T-helper 2 cell (primary cell): ENCODE data around the gene DPEP2.
A peak's percentile ranks its signal among the peaks of the same experiment; 100 is the strongest.
"Not testable (repeated sequence)": the region's sequence is repeated elsewhere in the genome, so short reads cannot be mapped to it uniquely, and the experiment has no call there.

Experiments
- DNase-seq, 5 experiments: peaks; one replicate each; pipeline versions ENCODE4 v3.0.0 to v3.0.0-alpha.2; 2012 to 2022

The DPEP2 gene

DNA sequence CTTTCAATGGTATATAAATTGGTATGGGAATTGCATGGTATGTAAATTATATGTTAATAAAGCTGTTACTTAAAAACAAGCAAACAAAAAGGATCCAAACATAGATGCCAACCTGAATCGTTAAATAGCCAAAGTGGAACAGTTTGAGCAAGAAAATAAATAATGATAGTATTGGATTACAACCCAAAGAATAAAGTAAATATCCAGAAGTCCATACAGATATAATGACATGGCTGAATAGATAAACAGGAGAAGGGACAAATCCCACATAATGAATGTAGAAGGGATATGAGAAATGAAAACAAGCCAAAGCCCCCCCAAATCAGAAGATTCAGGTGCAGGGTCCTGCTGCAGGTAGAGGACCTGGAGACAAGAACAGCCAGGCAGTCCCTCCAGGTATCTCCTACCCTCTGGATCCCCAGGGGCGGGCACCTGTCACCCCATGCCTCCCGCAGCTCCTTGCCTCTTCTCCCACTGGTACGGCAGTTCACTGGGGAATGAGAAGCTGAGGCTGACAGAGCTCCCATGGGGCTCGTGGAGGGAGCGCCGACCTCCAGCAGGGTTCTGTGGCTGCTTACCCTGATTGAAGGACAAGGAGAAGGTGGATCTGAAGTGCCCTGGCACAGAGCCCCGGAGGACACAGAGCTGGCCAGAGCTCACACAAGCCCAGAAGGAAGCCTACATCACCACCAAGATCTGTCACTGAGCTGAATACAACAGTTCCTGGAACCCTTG, 45.5 kb downstream of the DPEP2 start:
- no peak for DNase-seq

DNA sequence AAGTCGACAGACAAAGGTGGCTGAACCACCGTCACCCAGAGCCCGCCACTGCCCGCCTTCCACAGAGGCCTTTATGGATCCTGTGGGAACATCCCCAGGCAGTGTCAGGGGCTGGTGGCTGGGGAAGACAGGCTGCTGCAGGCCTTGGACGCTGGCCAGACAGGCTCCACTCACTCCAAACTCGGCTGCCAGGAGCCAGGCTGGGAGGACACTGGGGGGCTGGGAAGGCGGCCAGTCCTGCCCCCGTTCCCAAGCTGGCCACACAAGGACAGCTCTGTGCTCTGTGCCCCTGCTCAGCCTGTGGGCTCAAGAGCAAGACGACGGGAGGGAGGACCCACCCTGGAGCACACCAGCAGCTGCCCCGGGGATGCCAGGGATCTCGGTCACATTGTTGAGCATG, 47.8 kb downstream of the DPEP2 start:
- DNase-seq = no peak

DNA sequence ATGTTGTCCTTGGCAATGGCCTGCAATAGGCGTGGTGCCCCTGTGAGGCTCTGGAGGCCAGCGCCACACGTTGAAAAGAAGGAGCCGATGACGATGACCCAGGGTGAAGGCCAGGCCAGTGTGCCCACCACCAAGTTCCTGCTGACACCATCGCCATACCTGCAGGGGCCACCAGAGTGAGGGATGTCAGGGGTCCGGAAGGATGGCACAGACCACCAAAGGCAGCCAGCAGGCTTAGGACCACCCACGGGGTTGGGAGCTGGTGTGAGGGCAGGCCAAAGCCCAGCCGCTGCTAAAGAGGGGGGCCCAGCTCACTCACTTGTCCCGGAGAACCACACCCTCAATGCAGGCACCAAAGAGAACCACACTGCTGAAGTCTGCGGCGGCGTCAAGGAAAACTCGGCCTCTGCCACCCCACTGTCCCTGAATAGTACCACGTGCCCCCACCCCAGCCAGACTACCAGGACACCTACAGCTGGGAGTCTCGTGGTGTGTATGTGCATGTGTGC, 48.9 kb downstream of the DPEP2 start:
- no peak for DNase-seq

DNA sequence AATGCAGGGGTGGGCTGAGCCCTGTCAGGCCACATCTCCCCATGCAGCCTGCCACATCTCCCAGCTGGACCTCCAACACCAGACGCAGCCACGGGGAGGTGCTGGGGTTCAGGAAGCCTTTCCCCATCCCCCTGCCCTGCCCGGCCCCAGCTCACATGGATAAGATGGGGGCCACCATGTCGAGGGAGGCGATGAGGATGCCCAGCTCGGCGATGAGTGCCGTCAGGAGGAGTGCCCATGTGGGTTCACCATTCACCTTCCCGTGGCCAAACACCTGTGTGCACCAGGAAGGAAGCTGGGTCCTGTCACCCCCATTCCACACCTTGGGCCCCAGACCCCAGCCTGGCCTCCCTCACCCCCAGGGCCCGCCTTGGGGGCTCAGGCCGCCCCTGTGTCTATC, 49.6 kb downstream of the DPEP2 start:
- DNase-seq = no peak

DNA sequence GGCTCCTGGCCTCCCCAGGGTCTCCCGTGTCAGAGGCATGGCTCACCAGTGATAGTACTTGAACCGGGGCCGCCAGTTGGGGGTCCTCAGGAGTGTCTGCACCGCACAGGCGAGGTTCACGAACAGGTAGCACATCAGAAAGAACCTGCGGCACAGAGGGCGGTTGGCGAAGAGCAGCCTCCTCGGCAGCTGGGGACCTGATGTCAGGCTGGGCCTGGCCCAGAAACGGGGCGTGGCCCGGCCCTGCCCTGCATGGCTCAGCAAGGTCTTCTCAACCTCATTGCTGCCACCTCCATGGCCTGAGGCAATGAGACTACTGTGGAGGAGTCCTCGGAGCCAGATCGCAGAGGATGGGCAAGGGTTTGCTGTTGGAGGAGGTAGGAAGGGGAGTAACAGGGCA, 51.3 kb downstream of the DPEP2 start:
- DNase-seq = no peak

DNA sequence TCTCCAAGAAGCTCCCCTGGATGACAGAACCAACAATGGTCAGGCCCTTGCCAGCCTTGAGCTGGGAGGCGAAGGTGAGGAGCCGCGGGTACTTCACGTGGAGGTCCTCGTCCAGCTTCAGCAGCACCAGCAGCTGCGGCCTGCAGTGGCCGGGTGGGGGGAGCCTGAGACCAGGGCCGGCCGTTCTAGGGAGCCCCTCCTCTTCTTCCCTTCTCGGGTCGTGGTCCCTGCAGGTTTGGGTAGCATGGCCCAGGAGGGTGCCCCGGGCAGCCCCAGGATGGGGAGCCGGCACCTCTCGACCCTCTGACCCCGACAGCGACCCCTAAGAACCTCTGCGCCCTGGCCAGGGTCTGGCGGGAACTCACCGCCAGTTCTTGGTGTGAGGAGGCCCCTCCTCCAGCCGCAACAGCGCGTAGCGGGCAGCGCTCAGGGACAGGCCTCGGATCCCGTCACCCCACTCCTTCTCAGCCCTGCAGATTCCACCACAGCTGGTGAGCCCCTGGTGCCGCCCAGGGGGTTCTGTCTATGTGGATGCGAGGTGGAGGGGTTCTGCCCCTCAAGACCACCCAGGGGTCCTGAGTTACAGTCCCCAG, 52.2 kb downstream of the DPEP2 start:
- DNase-seq = no peak

DNA sequence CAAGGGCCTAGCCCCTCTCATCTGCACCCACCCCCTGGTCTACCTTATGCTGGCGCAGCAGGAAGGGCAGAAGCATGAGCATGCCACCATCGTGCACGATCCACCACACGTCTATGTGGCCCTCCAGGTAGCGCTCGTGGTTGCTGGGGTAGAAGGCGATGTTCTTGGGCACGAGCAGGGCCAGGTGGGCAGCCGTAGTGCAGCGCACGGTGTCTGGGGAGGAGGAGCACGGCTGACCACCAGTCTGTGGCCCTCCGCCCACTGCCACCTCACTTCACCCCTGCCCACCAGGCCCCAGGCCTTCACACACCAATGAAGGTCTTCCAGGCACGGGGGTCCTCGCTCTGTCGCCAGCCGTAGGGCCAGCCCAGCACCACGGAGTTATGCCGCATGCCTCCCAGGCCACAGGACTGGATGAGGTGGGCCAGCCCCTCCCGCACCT, 53.1 kb downstream of the DPEP2 start:
- no peak for DNase-seq

DNA sequence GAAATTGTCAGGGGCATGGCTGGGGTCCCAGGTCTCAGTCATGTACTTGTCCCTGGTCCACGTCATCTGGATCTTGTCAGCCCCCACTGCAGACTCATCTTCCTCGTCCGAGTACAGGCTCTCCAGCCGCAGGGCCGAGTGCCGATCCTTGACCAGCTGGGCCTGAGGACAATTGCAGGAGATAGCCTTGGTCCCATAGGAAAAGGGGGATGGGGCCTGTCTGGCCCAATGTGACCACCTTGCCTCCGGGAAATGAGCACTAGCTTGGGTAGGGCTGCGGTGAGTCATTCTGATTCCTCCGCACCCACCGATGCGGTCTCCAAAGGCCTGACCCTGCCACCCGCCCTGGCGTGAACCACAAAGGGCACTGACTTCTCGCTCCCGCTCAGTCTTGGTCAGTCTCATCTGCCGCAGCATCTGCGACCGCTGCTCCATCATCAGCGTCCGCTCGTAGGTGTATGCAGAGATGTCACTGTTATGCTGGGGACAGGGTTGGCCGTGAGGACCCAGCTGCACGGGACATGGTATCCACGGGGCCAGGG, 53.8 kb downstream of the DPEP2 start:
- no peak for DNase-seq

DNA sequence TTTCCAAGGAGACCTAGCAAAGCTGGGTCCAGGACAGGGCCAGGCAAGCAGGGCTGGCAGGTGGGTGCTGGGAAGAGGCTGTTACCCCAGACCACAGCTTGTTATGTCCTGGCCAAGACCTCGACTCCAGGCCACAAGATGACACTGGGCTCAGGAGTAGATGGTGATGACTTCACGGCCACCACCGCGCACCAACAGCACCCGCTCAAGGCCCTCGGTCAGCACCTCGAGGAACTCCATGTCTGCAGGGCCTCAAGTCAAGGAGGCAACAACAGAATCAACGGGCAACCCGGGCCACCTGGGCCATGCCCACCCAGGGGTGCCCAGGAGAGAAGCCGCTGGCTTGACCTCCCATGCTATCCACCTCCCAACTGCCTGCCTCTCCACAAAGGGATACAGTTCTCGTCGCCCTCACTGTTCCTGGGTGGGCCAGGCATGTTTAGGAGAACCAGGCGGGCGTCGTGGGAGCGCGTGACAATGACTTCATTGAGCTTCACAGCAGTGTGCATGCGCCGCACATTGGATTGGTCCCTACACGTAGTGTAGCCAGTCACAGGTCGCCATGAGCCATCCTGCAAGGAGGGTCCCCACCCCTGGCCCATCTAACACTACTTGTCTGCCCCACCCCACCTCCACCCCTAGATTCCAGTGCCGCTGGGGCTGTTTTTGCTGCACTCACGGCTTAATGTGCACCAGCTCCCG, 54.4 kb downstream of the DPEP2 start:
- DNase-seq = no peak

DNA sequence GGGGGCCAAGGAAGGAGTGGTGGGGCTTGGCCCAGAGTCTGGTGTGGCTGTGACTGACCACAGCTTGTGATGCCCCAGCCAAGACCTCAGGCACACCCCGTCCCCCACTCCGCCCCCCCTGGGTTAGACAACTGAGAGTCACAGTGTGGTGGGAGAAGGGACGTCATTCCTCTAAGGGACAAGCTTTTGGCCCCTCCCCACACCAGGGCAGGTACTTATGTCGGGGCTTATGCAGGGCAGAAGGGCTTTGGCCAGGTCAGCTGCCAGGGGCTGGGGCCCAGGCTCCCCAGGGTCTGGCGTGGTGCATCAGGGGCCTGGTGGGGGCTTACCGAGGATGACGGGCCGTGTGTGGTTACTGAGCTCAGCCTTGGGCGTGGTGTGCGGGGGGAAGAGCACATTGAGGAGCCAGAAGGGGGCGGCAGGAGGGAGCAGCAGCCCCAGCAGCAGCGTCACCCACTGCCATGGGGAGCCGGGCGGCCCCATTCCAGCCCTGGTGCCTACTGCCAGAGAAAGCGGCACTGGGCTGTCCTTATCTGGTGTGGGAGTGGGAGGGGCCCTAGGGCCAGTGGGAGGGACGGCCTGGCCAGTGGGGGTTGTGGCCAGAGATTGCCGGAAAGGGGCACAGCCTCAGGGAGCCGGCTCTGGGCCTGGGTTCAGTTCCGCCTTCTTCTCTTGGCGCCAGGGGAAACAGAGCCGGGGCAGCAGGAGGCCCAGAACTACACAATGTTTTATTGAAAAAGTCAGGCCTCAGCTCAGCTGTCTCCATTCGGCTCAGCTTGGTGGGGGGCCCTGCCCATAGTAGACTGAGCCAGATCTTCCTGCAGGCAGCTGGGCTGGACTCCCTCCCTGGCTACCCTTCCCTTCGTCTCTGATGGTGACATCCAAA, 55.4 kb downstream of the DPEP2 start, which contains the start of gene LCAT:
Gene LCAT (minus strand): TSS at position 502 of the 886 bp plus-strand sequence. CDS start 19 bp downstream, at position 483.
- DNase-seq = no peak

DNA sequence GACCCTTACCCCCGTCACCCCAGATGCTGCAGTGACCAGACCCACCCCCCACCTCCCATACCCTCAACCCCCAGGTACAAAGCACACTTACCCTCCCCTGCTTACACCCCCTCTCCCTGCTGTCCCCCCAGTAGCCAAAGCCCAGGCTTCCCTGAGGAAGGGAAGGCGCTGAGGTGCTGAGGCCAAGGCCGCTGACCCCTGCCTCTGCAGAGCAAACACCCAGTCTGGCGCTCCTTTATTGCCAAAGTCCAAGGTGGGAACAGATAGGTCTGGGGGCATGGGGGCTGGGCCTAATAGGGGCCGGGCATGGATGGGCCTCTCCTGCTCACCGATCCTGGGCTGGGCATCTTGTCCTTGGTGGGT, 56.0 kb downstream of the DPEP2 start:
- DNase-seq = no peak

DNA sequence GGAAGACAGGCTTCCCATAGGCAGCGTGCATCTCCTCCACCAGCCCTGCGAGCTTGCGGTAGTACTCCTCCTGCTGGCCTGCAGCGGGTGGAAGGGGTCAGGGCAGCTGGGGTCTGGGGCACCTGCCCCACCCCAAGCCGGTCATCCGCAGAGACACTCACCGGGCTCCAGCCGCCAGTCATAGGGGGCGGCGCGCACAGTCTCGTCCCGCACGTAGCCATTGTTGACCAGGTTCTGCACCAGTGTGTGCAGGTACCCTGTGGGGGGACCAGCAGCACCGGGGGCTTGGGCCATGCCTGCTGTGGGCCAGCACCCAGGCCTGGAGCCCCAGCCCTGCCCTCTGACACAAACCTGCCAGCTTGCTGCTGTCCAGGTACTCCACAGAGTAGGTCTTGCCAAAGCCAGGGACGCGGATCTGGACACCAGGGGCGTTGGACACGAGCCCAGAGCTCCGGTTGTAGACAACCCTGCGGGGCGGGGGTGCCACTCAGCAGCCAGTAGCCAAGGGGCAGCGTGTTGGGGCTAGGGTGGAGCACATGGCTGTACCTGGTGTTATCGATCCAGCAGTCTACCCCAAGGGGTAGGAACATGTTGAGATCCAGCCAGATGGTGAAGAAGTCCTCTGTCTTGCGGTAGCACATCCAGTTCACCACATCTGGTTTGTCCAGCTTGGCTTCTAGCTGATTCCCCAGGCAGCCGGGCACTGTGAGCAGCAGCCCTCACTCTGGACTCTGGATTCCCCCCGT, 56.6 kb downstream of the DPEP2 start:
- no peak for DNase-seq

DNA sequence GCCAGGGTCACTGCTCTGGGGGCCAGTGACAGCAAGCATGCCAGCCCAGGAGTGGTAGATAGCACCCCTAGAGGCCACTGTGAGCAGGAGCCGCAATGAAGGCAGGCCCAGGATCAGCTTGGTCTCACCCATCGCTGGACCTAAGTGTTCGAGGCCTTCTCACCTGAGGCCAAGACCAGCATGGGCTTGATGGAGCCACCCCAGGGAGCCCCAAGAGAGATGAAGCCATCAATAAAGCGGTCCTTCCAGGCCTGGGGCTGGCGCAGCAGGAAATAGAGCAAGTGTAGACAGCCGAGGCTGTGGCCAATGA, 57.1 kb downstream of the DPEP2 start:
- peak in 2 of 5 experiments; percentile 15 to 42 for DNase-seq

DNA sequence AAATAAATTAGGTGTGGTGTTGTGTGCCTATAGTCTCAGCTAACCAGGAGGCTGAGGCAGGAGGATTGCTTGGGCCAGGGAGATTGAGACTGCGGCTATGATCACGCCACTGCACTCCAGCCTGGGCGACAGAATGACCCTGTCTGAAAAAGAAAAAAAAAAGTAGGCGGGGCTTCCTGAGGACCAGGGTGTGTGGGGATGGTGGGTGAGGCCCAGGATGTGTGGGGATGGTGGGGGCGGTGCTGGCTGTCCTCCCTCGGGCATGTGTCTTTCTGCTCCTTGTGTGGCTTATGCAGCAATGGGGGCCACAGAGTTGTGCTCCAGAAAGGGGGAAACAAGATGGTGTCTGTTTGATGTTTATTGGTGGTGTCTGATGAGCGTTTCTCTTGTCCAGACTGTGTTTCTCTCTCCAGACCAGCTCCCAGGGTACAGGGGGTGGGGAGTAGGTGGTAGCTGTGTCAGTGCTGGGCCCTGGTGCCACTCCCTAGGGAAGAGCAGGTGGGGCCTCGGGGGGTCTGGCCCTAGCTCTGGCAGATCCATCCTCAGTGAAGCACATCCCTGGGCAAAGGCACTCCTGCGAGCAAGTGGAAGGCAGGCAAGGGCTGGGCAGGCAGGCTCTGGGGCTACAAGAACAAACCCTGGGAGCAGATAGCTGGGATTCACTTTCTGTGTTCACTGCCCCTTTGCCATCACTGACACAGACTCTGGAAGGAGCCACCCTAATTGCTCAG, 57.6 kb downstream of the DPEP2 start:
- no peak for DNase-seq

DNA sequence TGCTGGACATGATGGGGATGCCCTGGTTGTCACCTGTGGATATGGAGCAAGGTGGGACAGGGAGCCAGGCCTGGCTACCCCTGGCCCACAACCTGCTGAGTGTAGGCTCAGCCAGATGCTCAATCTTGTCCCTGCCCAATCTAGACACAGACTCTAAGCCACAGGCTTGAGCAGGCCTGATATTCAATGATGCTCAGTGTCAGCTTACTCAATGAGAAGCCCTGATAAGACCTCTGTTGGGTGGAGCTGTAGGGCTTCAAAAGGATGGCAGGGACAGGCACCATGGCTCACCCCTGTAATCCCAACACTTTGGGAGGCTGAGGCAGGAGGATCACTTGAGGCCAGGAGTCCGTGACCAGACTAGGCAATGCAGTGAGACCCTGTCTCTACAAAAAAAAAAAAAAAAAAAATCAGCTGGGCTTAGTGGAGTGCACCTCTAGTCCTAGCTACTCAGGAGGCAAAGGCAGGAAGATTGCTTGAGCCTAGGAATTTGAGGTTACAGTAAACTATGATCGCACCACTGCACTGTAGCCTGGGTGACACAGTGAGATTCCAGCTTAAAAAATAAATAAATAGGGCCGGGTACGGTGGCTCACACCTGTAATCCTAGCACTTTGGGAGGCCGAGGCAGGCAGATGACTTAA, 58.7 kb downstream of the DPEP2 start:
- DNase-seq = no peak

DNA sequence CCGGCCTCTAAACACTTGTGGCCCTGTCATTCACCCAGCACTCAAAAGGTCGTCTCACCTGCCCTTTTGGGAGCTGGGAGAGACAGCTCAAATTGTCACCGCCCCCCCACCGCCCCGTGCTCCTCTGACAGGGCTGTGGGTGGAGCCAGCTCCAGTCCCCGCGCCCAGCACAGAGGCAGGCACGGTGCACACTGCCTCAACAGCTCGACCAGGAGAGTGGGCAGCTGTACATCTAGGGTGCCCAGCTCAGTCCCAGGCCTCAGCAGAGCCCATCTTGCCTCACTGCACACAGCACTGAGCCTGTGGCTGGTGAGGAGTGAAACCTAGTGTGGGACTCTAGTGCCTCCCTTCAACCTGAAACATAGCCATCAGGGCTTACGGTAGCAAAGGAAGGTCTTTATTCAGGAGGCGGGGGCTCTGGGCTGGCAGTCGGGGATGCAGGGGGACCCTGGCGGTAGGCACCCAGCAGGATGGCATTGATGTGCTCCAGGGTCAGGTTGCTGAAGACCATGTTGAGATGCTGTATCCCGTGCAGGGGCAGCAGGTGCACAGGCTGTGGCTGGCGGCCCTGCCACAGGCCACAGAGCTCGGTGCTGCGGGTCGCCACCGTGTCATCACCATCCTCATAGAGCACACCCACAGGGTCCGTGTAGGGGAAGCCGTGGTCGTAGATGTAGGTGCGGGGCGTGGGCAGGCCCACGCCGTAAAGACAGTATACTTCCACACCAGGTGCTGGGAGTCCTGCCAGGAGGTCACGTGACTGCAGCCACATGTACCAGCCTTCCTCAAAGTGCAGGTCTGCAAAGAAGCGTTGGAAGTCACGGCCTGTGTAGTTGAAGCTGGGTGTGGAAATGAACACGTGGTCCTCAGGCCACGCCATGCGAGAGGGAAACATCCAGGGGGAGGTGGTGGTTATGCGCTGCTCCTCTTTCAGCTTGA, 59.5 kb downstream of the DPEP2 start:
- peak in 3 of 5 experiments; percentile 16 to 43 (median 19) for DNase-seq

DNA sequence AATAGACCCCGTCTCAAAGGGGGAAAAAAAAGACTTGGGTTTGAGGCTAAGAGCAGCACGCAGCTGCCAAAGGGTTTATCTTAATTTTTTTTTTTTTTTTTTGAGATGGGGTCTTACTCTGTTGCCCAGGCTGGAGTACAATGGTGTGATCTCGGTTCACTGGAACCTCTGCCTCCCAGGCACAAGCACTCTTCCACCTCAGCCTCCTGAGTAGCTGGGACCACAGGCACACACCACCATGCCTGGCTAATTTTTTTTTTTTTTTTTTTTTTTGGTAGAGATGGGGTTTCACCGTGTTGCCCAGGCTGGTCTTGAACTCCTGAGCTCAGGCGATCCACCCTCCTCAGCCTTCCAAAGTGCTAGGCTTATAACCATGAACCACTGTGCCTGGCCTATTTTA, 61.6 kb downstream of the DPEP2 start:
- DNase-seq = not testable (repeated sequence)
